Endodermal cell (in vitro differentiated cells): ENCODE results near the gene HMGCR. TPM values are rescaled to one million over a fixed set of nuclear protein-coding genes. Genes with fewer than 3 reads are reported as not detected.
A peak's percentile ranks its signal among the peaks of the same experiment; 100 is the strongest.

Experiments used
- DNase-seq: peaks from one replicate; pipeline ENCODE4 v3.0.0-alpha.2; 2017
- H3K27ac ChIP-seq: 2 replicates; pipeline ENCODE4 v1.5.1; 2013; ENCODE audit warnings: mild to moderate bottlenecking, low read depth, low read length, moderate library complexity
- H3K27me3 ChIP-seq: 2 replicates; pipeline ENCODE4 v1.6.1; 2013; ENCODE audit warnings: mild to moderate bottlenecking, low read length, moderate library complexity; ENCODE audit not compliant: insufficient read depth, control insufficient read depth, poor library complexity, severe bottlenecking
- H3K36me3 ChIP-seq: 2 replicates; pipeline ENCODE4 v1.7.0; 2013; ENCODE audit warnings: mild to moderate bottlenecking, low read length, moderate library complexity; ENCODE audit not compliant: control insufficient read depth, insufficient read depth
- H3K4me1 ChIP-seq: one replicate; pipeline ENCODE4 v1.7.0; 2013; ENCODE audit warnings: low read length; ENCODE audit not compliant: control insufficient read depth, insufficient read depth
- H3K4me3 ChIP-seq: 2 replicates; pipeline ENCODE4 v1.5.1; 2013; ENCODE audit warnings: mild to moderate bottlenecking, low read length, moderate library complexity
- H3K9ac ChIP-seq: 2 replicates; pipeline ENCODE4 v1.6.1; 2013; ENCODE audit warnings: mild to moderate bottlenecking, low read length, moderate library complexity; ENCODE audit not compliant: poor library complexity, severe bottlenecking; ENCODE audit errors: extremely low read depth
- H3K9me3 ChIP-seq: 2 replicates; pipeline ENCODE4 v1.6.1; 2013; ENCODE audit warnings: mild to moderate bottlenecking, low read length, moderate library complexity; ENCODE audit not compliant: control insufficient read depth
- H3K27ac Mint-ChIP-seq: 2 replicates; pipeline ENCODE4 v1.8.0; 2020; ENCODE audit warnings: mixed read lengths
- H3K27me3 Mint-ChIP-seq: 2 replicates; pipeline ENCODE4 v1.8.0; 2021; ENCODE audit warnings: mild to moderate bottlenecking, mixed read lengths; ENCODE audit not compliant: insufficient read depth
- H3K36me3 Mint-ChIP-seq: 2 replicates; pipeline ENCODE4 v1.8.0; 2020; ENCODE audit warnings: low read depth, mixed read lengths
- H3K4me1 Mint-ChIP-seq: 2 replicates; pipeline ENCODE4 v1.8.0; 2020; ENCODE audit warnings: mixed read lengths
- H3K4me3 Mint-ChIP-seq: 2 replicates; pipeline ENCODE4 v1.8.0; 2020; ENCODE audit warnings: mild to moderate bottlenecking, moderate library complexity, mixed read lengths
- H3K9me3 Mint-ChIP-seq: 2 replicates; pipeline ENCODE4 v1.8.0; 2020; ENCODE audit warnings: mild to moderate bottlenecking, mixed read lengths
- CTCF ChIP-seq: fragments of 200-600 bp; sonication (generic); conservative IDR thresholded peaks from 2 replicates; pipeline ENCODE4 v1.5.0; 2021; ENCODE audit warnings: antibody characterized with exemption, mild to moderate bottlenecking
- WGBS, 2 experiments: methylation state at CpG; one replicate each; pipeline versions ENCODE4 v1.1.5 to v1.1.7; 2013; ENCODE audit warnings: missing lambda C conversion rate in 2 of 2, mixed read lengths in 1 of 2; ENCODE audit not compliant: insufficient coverage in 1 of 2, insufficient read length in 1 of 2; 5-methylcytosine and 5-hydroxymethylcytosine counted together
- total RNA-seq, 2 donors: library from RNA; stranded (reverse); fragmentation: NEBNext Ultra II Directional in 1 of 2; extraction: Animal tissue kit (Norgen Biotek cat#: 25700) in 1 of 2; gene quantifications; 2 replicates in 1 of 2; 3 replicates in 1 of 2; pipeline ENCODE4 v1.2.1, GENCODE V29; 2021

The HMGCR gene
- total RNA-seq, 2 donors from 2014 or later: 114 to 162 TPM

DNA sequence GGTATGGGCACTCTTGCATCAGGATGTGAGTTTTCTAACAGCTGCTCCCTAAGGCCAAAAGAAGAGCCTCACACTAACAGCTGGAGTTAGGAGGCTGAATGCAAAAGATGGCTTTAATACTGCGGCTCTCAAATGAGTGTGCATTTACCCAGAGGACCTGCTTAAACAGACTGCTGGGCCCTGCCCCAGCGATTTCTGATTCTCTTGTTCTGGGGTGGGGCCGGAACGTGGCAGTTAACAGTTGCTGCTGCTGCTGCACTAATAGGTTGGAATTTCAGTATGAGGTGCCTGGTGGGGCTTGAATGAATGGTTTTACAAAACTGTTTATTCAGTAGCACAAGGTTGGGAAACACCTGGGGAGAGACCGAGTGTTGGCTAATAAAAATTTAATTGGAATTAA, 26.1 kb downstream of the HMGCR start:
- Mint-ChIP-seq H3K9me3 (no peaks in the 10 kb centered on the region), H3K36me3 (peaks cover 31% of the 10 kb centered on the region), H3K4me1 (peaks cover 27% of the 10 kb centered on the region), H3K27me3 (no peaks in the 10 kb centered on the region), H3K27ac (peak overlapping the region; percentile 28), H3K4me3 (no peak overlapping the region)
- Histone ChIP-seq H3K9ac (no peak overlapping the region), H3K9me3 (no peaks in the 10 kb centered on the region), H3K36me3 (peaks cover 52% of the 10 kb centered on the region), H3K4me1 (peaks cover 10% of the 10 kb centered on the region), H3K27ac (peak overlapping the region; percentile 62), H3K4me3 (no peak overlapping the region), H3K27me3 (no peaks in the 10 kb centered on the region)
- TF ChIP-seq CTCF: no peak
- DNase-seq: peak; percentile 59
- 80 to 91% methylated on average over 2 to 5 of the region's 5 CpGs for WGBS, 2 experiments

DNA sequence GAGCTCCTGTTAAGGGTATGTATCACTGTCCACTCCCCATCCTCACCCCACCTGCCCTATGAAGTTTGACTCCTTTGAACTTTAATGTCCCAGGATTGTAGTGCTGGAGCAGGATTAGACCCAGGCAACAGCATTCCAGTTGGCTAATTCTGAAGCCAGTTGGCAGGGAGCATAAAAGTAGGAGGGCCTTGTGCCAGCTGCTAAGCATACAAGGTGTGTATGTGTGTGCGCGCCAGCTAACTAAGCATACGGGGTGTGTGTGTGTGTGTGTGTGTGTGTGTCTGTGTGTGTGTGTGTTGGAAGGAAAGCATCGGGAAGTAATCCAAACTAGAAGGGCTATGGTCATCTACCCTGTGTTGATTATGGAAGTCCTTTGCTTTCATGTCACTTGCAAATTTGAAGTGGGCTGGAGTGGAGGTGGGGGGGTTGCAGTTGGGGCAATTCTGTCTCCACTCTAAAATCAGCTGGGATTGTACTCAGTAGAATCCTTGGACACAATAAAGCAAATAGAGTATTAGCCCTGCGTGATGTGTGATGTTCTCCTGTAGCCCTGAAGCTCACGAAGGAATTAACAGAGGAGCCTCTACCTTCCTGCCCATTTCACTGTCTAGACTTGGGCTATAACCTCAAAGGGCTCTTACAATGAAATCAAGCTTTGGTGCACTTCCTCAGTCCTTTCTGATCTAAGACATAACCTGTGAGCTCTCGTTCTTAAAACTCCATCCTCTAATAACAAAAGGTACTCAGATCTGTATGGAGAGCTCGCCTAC, 26.9 kb downstream of the HMGCR start:
- 94 to 100% methylated on average over 4 to 8 of the region's 8 CpGs for WGBS, 2 experiments
- H3K4me1 Mint-ChIP-seq: peaks cover 27% of the 10 kb centered on the region
- H3K36me3 Mint-ChIP-seq: peaks cover 29% of the 10 kb centered on the region

GRCh38 chr5:75364571-75365280, 27.7 kb downstream of the HMGCR start:
- H3K27ac ChIP-seq: no peak overlapping the region
- Mint-ChIP-seq H3K36me3 (peaks cover 28% of the 10 kb centered on the region), H3K9me3 (no peaks in the 10 kb centered on the region), H3K27me3 (no peaks in the 10 kb centered on the region), H3K4me1 (peaks cover 27% of the 10 kb centered on the region), H3K27ac (peak overlapping the region; percentile 10), H3K4me3 (no peak overlapping the region)
- no peaks in the 10 kb centered on the region for H3K9me3 ChIP-seq
- peaks cover 39% of the 10 kb centered on the region for H3K36me3 ChIP-seq
- no peak overlapping the region for H3K9ac ChIP-seq
- no peak overlapping the region for H3K4me3 ChIP-seq
- DNase-seq: peak; percentile 62
- no peaks in the 10 kb centered on the region for H3K27me3 ChIP-seq
- H3K4me1 ChIP-seq: peaks cover 10% of the 10 kb centered on the region
- WGBS, 2 experiments: 97% methylated on average over 5 to 7 of the region's 7 CpGs
- no peak for TF ChIP-seq CTCF

More for the DNA sequence above, 26.9 kb downstream of the HMGCR start:
- Histone ChIP-seq H3K4me3 (no peak overlapping the region), H3K4me1 (peaks cover 10% of the 10 kb centered on the region), H3K27me3 (no peaks in the 10 kb centered on the region), H3K36me3 (peaks cover 47% of the 10 kb centered on the region), H3K27ac (peak overlapping the region; percentile 16), H3K9ac (no peak overlapping the region), H3K9me3 (no peaks in the 10 kb centered on the region)
- no peak overlapping the region for H3K4me3 Mint-ChIP-seq
- no peak for TF ChIP-seq CTCF
- no peaks in the 10 kb centered on the region for H3K27me3 Mint-ChIP-seq
- peak overlapping the region; percentile 28 for H3K27ac Mint-ChIP-seq
- peak; percentile 56 for DNase-seq
- no peaks in the 10 kb centered on the region for H3K9me3 Mint-ChIP-seq
